Measurements from ENCODE around the gene ARHGEF40.

DNA sequence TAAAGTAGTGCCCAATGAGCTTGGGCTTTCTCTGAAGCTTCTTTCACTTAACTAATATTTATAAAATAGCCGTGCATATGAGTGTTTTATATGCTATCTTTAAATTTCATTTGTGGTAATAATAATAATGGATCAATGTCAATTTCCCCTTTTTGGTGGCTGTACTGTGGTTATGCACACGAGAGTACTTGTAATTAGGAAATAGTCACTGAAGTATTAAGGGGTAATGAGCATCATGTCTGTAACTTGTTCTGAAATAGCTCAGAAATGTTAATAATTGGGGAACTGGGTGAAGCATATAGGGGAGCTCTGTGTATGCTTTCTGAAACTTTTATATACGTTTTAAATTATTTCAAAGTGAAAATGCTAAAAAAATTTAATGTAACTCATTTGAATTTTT, 19.5 kb upstream of the ARHGEF40 start:
- TF ChIP-seq EZH2 (IDR thresholded peaks at IDR 0.05; ENCODE audit: insufficient read depth, poor library complexity, severe bottlenecking): no peak
- no peak for TF ChIP-seq EZH2phosphoT487 (IDR thresholded peaks at IDR 0.05; ENCODE audit: insufficient read depth, low read depth)

Data from GM23248 (cell line).